ENCODE results near the gene TRMT11. TPM values are rescaled to one million over a fixed set of nuclear protein-coding genes. Genes with fewer than 3 reads are reported as not detected.
A peak's percentile ranks its signal among the peaks of the same experiment; 100 is the strongest.

The TRMT11 gene
- total RNA-seq, 2 donors from 2014 or later = 29.4 to 35.4 TPM

DNA sequence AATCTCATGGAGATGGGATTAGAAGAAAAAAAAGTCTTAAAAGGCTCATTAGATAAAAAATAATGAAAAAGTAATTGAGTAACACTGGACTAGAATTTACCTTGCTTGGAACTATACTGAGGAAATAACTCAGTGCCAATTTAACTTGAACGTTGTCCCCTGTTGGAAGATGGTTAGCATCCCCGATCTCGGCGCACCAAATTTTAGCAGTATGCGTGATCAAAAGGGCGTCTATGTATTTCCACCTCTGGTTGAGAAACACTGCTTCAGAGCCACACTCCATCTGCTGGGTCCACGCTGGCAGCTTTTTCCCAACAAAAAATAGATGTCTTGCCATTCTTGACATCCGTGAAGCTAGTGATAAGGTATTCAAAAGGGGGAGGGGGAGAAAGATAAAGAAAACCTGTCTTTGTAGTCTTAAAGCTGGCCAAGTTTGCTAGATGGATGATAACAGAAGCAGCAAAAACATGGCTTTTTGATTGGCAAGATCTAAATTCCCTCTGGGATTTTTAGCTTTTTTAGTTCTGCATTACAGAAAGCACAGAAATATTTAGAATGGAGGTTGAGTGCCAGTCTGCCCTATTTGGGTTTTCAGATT, 23.3 kb upstream of the TRMT11 start:
- H3K4me3 Mint-ChIP-seq = peak overlapping the region; percentile 14
- H3K36me3 ChIP-seq (ENCODE audit: control insufficient read depth, insufficient read depth, low read length) = peaks cover 6% of the 10 kb centered on the region
- H3K27me3 ChIP-seq (ENCODE audit: control insufficient read depth, insufficient read depth, low read length, poor library complexity, severe bottlenecking) = no peaks in the 10 kb centered on the region
- H3K9me3 ChIP-seq (ENCODE audit: control insufficient read depth, low read length) = no peaks in the 10 kb centered on the region
- DNase-seq = no peak
- H3K27ac ChIP-seq (ENCODE audit: low read depth, low read length) = no peak overlapping the region
- H3K4me1 ChIP-seq (ENCODE audit: control insufficient read depth, insufficient read depth, low read length) = no peaks in the 10 kb centered on the region
- H3K9me3 Mint-ChIP-seq = no peaks in the 10 kb centered on the region
- H3K27me3 Mint-ChIP-seq (ENCODE audit: insufficient read depth) = no peaks in the 10 kb centered on the region
- no peak overlapping the region for H3K27ac Mint-ChIP-seq
- H3K4me3 ChIP-seq (ENCODE audit: low read length) = peak overlapping the region; percentile 61
- H3K4me1 Mint-ChIP-seq = peaks cover 25% of the 10 kb centered on the region
- TF ChIP-seq, protein P1, sequence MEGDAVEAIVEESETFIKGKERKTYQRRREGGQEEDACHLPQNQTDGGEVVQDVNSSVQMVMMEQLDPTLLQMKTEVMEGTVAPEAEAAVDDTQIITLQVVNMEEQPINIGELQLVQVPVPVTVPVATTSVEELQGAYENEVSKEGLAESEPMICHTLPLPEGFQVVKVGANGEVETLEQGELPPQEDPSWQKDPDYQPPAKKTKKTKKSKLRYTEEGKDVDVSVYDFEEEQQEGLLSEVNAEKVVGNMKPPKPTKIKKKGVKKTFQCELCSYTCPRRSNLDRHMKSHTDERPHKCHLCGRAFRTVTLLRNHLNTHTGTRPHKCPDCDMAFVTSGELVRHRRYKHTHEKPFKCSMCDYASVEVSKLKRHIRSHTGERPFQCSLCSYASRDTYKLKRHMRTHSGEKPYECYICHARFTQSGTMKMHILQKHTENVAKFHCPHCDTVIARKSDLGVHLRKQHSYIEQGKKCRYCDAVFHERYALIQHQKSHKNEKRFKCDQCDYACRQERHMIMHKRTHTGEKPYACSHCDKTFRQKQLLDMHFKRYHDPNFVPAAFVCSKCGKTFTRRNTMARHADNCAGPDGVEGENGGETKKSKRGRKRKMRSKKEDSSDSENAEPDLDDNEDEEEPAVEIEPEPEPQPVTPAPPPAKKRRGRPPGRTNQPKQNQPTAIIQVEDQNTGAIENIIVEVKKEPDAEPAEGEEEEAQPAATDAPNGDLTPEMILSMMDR (conservative IDR thresholded peaks at IDR 0.05) = no peak
- WGBS, 2 experiments (ENCODE audit: insufficient coverage in 1 of 2, insufficient read length in 1 of 2) = 81 to 99% methylated on average over 7 to 8 of the region's 8 CpGs
- no peak overlapping the region for H3K9ac ChIP-seq (ENCODE audit: extremely low read depth, low read length, poor library complexity, severe bottlenecking)
- H3K36me3 Mint-ChIP-seq (ENCODE audit: low read depth) = peaks cover 7% of the 10 kb centered on the region

DNA sequence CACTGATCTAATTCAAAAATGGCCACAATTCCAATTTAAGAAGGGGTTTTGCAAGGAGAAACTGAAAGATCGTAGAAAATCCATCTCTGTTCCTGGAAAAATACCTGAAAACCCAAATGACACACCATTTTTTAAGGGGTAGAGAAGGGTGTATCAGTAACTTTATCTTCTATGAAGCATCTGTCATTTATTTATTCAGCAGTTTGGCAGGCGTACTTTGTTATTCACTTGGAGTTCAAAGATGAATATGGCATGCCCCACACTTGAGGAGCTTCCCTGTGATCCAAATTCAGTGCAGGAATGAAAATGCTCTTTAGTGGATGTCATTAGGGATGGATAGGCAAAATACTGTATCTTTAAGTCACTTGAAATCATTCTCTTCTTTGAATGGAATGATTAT, 22.5 kb upstream of the TRMT11 start:
- Mint-ChIP-seq H3K4me1 (peaks cover 25% of the 10 kb centered on the region), H3K27ac (no peak overlapping the region), H3K9me3 (no peaks in the 10 kb centered on the region), H3K36me3 (ENCODE audit: low read depth) (peaks cover 15% of the 10 kb centered on the region), H3K4me3 (no peak overlapping the region), H3K27me3 (ENCODE audit: insufficient read depth) (no peaks in the 10 kb centered on the region)
- H3K27ac ChIP-seq (ENCODE audit: low read depth, low read length) = no peak overlapping the region
- H3K27me3 ChIP-seq (ENCODE audit: control insufficient read depth, insufficient read depth, low read length, poor library complexity, severe bottlenecking) = no peaks in the 10 kb centered on the region
- WGBS, 2 experiments (ENCODE audit: insufficient coverage in 1 of 2, insufficient read length in 1 of 2) = 97 to 100% methylated on average over 2 of the region's 2 CpGs
- H3K4me3 ChIP-seq (ENCODE audit: low read length) = no peak overlapping the region
- no peak for DNase-seq
- TF ChIP-seq, protein P1 (conservative IDR thresholded peaks at IDR 0.05) = no peak
- no peaks in the 10 kb centered on the region for H3K9me3 ChIP-seq (ENCODE audit: control insufficient read depth, low read length)
- no peaks in the 10 kb centered on the region for H3K4me1 ChIP-seq (ENCODE audit: control insufficient read depth, insufficient read depth, low read length)
- no peak overlapping the region for H3K9ac ChIP-seq (ENCODE audit: extremely low read depth, low read length, poor library complexity, severe bottlenecking)
- H3K36me3 ChIP-seq (ENCODE audit: control insufficient read depth, insufficient read depth, low read length) = peaks cover 9% of the 10 kb centered on the region

DNA sequence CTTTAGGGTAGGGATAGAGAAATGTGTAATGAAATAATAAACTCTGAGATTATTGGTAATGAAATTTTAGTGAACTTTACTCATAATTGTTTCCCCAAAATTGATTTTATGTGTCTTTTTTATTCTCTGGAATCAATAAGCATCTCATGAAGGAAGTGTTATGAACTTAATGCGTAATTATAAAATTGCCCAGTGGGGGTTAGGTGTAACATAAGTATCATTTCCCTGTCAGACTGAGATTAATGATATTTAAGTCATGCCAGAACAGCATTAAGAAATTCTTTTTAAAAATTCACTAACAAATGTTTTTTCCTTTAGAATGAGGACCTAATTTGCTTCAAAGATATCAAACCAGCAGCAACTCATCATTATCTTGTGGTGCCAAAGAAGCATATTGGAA, 19.8 kb upstream of the TRMT11 start:
- 100% methylated on average over 1 of the region's 1 CpG for WGBS, 2 experiments (ENCODE audit: insufficient coverage in 1 of 2, insufficient read length in 1 of 2)
- H3K9me3 Mint-ChIP-seq = no peaks in the 10 kb centered on the region
- Histone ChIP-seq H3K9me3 (ENCODE audit: control insufficient read depth, low read length) (no peaks in the 10 kb centered on the region), H3K4me3 (ENCODE audit: low read length) (no peak overlapping the region), H3K4me1 (ENCODE audit: control insufficient read depth, insufficient read depth, low read length) (no peaks in the 10 kb centered on the region), H3K9ac (ENCODE audit: extremely low read depth, low read length, poor library complexity, severe bottlenecking) (no peak overlapping the region), H3K36me3 (ENCODE audit: control insufficient read depth, insufficient read depth, low read length) (peaks cover 9% of the 10 kb centered on the region), H3K27ac (ENCODE audit: low read depth, low read length) (no peak overlapping the region), H3K27me3 (ENCODE audit: control insufficient read depth, insufficient read depth, low read length, poor library complexity, severe bottlenecking) (no peaks in the 10 kb centered on the region)
- H3K4me1 Mint-ChIP-seq = peaks cover 25% of the 10 kb centered on the region
- TF ChIP-seq, protein P1 (conservative IDR thresholded peaks at IDR 0.05) = no peak
- DNase-seq = no peak
- no peak overlapping the region for H3K27ac Mint-ChIP-seq
- no peak overlapping the region for H3K4me3 Mint-ChIP-seq
- H3K27me3 Mint-ChIP-seq (ENCODE audit: insufficient read depth) = no peaks in the 10 kb centered on the region
- peaks cover 16% of the 10 kb centered on the region for H3K36me3 Mint-ChIP-seq (ENCODE audit: low read depth)
